HG03159 (cell line): ENCODE data around the gene ZSCAN21.

Source experiments
- ATAC-seq: cut with Tn5 transposase; IDR thresholded peaks from one replicate; pipeline ENCODE4 v1.9.1; 2021; ENCODE audit warnings: mild to moderate bottlenecking, moderate library complexity; ENCODE audit not compliant: unreplicated experiment

Gene ZSCAN21

DNA sequence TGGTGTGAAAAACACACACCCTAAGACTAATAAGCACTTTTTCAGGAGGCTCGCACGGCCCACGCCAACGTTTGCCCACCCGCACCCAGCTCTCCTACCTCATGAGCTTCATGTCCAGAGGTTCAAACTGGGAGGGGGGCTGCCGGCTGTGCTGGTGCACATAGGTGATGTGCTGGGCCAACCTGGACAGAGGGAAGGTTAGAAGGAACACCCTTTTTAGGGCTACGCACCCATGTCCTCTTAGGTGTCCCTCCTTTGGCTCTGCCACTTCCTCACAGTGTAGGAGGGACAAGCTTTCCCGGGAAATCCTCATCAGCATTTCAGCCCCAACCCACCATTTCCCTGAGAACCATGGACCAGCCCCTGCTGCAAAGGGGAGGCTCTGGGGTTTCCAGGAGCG is 45.7 kb downstream of the ZSCAN21 start:
- no peak for ATAC-seq

DNA sequence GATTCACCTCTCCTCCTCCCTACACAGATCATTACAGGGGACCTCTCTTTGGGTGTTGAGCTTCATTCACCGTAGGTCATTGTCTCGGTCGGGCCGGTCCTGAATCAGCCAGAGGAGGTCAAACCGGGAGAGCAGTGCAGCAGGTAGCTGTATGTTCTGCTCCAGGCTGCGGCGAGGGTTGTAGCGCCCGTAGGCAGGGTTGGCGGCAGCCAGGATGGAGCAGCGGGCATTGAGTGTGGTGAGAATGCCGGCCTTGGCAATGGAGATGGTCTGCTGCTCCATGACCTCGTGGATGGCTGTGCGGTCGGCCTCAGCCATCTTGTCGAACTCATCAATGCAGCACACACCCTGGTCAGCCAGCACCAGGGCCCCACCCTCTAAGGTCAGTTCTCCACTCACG is 46.1 kb downstream of the ZSCAN21 start:
- ATAC-seq = no peak

- ATAC-seq = no peak
These were observed 49.3 kb downstream of the ZSCAN21 start for GRCh38 chr7:100098913-100099312.

- ATAC-seq = no peak
These were observed 49.9 kb downstream of the ZSCAN21 start for GRCh38 chr7:100099452-100099851.

- ATAC-seq = peak; percentile 63
These were observed 50.9 kb downstream of the ZSCAN21 start for GRCh38 chr7:100100420-100101015.

- ATAC-seq = peak; percentile 78
These were observed 51.7 kb downstream of the ZSCAN21 start, which contains the start of the genes AP4M1 and MCM7 for GRCh38 chr7:100101016-100101862. Gene AP4M1, plus strand, starts transcription at chr7:100101643. Its CDS starts 72 bp downstream, at chr7:100101715. Gene MCM7, minus strand, starts transcription at chr7:100101397. Its CDS starts 103 bp downstream, at chr7:100101294.

DNA sequence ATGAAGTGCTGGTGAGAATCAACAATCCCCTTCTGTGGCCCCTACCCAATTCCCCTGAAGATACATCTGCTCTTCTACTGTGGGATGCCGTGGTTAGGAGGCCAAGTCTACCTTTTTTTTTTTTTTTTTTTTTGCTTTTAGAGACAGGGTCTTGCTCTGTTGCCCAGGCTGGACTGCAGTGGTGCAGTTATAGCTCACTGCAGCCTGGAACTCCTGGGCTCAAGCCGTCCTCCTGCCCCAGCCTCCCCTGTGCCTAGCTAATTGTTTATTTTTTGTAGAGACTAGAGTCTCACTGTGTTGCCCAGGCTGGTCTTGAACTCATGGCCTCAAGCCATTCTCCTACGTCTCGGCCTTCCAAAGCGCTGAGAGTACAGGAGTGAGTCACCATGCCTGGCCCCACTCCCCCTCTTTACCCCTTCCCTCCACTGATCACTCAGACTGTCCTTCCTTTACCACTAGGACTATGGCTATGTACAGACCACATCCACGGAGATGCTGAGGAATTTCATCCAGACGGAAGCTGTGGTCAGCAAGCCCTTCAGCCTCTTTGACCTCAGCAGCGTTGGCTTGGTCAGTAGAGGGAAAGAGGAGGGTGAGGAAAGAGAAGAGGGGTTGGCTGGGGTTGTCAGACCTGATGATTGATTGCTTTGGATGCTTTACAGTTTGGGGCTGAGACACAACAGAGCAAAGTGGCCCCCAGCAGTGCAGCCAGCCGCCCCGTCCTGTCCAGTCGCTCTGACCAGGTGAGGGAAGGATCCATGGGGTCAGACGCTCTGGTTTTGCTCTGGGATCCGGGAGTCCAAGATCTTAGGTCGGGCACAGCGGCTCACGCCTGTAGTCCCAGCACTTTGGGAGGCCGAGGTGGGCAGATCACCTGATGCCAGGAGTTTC is 53.6 kb downstream of the ZSCAN21 start:
- ATAC-seq = no peak

DNA sequence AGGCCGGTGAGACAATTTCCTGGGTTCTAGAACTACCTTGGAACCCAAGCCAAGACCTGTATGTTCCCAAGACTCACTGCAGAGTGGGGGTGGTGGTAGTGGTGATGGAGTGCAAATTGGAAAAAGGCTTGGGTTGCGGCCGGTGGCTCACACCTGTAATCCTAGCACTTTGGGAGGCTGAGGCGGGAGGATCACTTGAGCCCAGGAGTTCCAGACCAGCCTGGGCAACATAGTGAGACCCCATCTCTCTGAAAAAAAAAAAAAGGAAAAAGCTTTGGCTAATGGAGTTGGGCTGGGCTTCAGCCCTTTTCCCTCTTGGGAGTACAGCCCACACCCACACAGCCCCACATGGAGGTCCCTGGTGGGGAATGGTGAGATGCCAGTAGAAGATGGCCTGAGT is 56.0 kb downstream of the ZSCAN21 start:
- ATAC-seq = no peak

- no peak for ATAC-seq
These were observed 57.1 kb downstream of the ZSCAN21 start for GRCh38 chr7:100106633-100107032.

DNA sequence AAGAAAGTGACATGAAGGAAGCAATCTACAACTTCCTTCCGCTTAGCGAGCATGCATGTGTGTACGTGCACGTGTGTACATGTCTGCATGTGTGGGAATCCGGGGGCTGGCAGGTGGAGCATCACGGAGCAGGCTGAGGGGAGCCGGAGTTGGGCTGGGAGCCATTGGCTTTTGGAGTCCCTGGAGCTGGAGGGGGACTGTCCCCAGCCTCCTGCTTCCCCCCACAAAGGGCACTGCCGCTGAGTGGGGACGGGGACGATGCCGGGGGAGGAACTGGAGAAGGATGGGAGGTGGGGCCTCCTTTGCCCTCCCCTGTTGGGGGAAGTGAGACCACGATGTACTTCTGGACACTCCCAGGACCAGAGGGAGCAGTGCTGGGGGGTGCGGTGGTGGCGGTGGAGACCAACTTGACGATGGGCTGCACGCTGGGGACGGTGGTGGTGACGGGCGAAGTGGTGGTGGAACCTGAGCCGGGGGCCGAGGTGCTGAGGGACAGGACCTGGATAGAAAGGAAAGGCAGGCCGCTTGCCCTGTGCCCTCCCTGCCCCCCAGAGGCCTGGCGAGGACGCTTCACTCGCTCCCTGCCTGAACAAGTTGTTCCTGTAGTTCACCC is 57.7 kb downstream of the ZSCAN21 start:
- ATAC-seq = no peak

DNA sequence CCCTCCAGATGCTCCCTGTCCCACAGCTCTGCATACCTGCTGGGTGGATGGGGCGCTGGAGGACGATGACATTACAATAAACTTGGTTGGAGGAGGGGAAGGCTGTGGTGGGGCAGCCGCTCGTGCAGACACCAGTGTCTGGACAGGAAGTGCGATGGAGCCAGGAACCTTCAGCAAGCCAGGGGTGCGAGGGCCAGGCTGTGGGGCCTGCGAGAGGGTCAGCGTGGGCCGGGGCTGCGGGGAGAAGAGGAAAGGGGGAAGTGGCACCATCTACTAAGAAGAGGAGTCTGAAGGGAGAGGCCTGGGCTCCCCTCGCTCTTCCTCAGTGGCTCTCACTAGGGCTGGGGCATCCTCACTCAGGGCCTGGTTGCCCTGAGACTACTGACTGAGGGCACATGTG is 58.3 kb downstream of the ZSCAN21 start:
- no peak for ATAC-seq

DNA sequence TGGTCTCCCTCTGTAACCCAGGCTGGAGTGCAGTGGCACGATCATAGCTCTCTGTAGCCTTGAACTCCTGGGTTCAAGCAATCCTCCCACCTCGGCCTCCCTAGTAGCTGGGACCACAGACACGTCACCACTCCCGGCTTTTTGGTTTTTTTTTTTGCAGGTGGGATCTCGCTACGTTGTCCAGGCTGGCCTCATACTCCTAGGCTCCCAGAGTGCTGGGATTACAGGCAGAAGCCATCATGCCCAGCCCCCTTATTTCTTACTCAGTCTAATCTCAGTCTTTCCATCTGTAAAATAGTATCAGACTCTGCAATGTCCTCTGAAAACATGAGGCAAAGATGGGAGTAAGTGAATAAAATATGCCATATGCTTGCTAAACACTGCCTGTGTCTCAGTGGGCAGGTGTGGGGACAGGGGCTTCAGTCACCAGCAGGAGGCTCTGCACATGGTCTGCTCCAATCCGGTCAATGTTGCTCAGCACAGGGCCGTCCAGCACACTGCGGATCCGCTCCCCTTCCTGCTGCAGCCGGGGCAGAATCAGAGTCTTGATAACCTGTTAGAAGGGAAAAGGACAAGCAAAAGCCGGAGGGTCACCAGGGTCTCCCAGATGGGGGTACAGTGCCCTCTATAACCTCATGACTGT is 60.1 kb downstream of the ZSCAN21 start:
- no peak for ATAC-seq

- no peak for ATAC-seq
These were observed 61.6 kb downstream of the ZSCAN21 start for GRCh38 chr7:100111156-100111555.

DNA sequence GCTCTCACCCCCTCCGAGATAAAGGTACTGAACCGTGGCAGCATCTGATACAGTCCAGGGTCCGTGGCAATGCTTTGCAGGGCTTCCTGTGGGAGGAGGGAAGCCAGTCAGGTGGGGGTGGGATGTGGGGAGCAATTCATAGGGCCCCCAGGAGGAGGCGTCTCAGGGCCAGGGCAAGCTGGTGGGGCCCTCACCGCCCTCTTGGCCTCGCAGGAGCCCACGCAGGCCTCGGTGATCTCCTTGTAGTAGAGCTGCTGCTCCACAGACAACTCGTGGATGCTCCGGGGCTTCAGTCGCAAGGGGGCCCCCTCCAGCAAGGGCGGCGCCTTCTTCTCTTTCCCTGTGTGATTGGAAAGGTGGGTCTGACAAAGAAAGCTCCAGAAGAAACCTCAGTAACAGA is 62.3 kb downstream of the ZSCAN21 start:
- ATAC-seq = no peak
